Neural cell (in vitro differentiated cells): Measurements from ENCODE around the gene IL1RAPL2. TPM values are rescaled to one million over a fixed set of nuclear protein-coding genes. Genes with fewer than 3 reads are reported as not detected.

Experiments
- H2AFZ ChIP-seq: fragments of 200-600, 300-800 bp; sonication (generic), shearing (Covaris generic); 2 replicates; pipeline ENCODE4 v1.6.0; 2014; ENCODE audit warnings: low read depth, mild to moderate bottlenecking, antibody characterized with exemption, low read length, moderate library complexity
- H3F3A ChIP-seq: fragments of 200-600 bp; shearing (Covaris generic); 2 replicates; pipeline ENCODE4 v1.6.1; 2016; ENCODE audit warnings: mild to moderate bottlenecking, moderate library complexity, mixed read lengths, antibody characterized with exemption, low read length; ENCODE audit not compliant: insufficient read depth, poor library complexity, severe bottlenecking
- H3K27ac ChIP-seq: fragments of 200-600, 300-800 bp; sonication (generic), shearing (Covaris generic); 2 replicates; pipeline ENCODE4 v1.5.1; 2014; ENCODE audit warnings: mild to moderate bottlenecking, low read length, moderate library complexity
- H3K27me3 ChIP-seq: fragments of 300-800, 200-600 bp; sonication (generic), shearing (Covaris generic); 2 replicates; pipeline ENCODE4 v1.6.0; 2014; ENCODE audit warnings: mild to moderate bottlenecking, low read depth, low read length, moderate library complexity; ENCODE audit not compliant: insufficient read depth
- H3K36me3 ChIP-seq: fragments of 300-800, 200-600 bp; sonication (generic), shearing (Covaris generic); 2 replicates; pipeline ENCODE4 v1.5.1; 2014; ENCODE audit warnings: mild to moderate bottlenecking, antibody characterized with exemption, low read length, moderate library complexity; ENCODE audit not compliant: insufficient read depth
- H3K4me2 ChIP-seq: fragments of 300-800, 200-600 bp; sonication (generic), shearing (Covaris generic); 2 replicates; pipeline ENCODE4 v1.6.0; 2014; ENCODE audit warnings: mild to moderate bottlenecking, low read length
- H3K4me3 ChIP-seq: fragments of 300-800, 200-600 bp; sonication (generic), shearing (Covaris generic); 2 replicates; pipeline ENCODE4 v1.5.1; 2014; ENCODE audit warnings: mild to moderate bottlenecking, low read length, moderate library complexity
- H3K79me2 ChIP-seq: fragments of 200-600 bp; shearing (Covaris generic); replicated peaks from 2 replicates; pipeline ENCODE4 v1.6.0; 2014; ENCODE audit warnings: mild to moderate bottlenecking, low read length, moderate library complexity; ENCODE audit not compliant: insufficient read depth
- H3K9ac ChIP-seq: fragments of 300-800, 200-600 bp; sonication (generic), shearing (Covaris generic); 2 replicates; pipeline ENCODE4 v1.6.1; 2016; ENCODE audit warnings: mild to moderate bottlenecking, low read length, mixed read lengths
- H3K9me2 ChIP-seq: fragments of 200-600 bp; shearing (Covaris generic); 2 replicates; pipeline ENCODE4 v1.6.1; 2016; ENCODE audit warnings: mild to moderate bottlenecking, low read length, mixed read lengths; ENCODE audit not compliant: insufficient read depth
- H3K9me3 ChIP-seq: fragments of 200-600, 300-800 bp; sonication (generic), shearing (Covaris generic); 2 replicates; pipeline ENCODE4 v1.6.1; 2016; ENCODE audit warnings: mild to moderate bottlenecking, mixed run types, low read length, moderate library complexity, mixed read lengths
- H4K20me1 ChIP-seq: fragments of 200-600 bp; shearing (Covaris generic); 2 replicates; pipeline ENCODE4 v1.6.1; 2016; ENCODE audit warnings: mild to moderate bottlenecking, mixed run types; ENCODE audit not compliant: insufficient read depth
- EP300 ChIP-seq: fragments of 450-650 bp; conservative IDR thresholded peaks from 2 replicates; pipeline ENCODE4 v1.6.1; 2014; ENCODE audit warnings: antibody characterized with exemption, mild to moderate bottlenecking, moderate library complexity; ENCODE audit not compliant: poor library complexity, severe bottlenecking
- EZH2 ChIP-seq: fragments of 200-600, 300-800 bp; shearing (Covaris generic), sonication (generic); IDR thresholded peaks from 2 replicates; pipeline ENCODE4 v1.6.1; 2014; ENCODE audit warnings: antibody characterized with exemption, low read length, borderline replicate concordance, mild to moderate bottlenecking; ENCODE audit not compliant: insufficient read depth, poor library complexity, severe bottlenecking
- MXI1 ChIP-seq: fragments of 450-650 bp; conservative IDR thresholded peaks from 2 replicates; pipeline ENCODE4 v1.6.1; 2014; ENCODE audit warnings: antibody characterized with exemption, mild to moderate bottlenecking; ENCODE audit not compliant: poor library complexity, severe bottlenecking
- POLR2AphosphoS5 ChIP-seq: IDR thresholded peaks from 2 replicates; pipeline ENCODE4 v1.6.1; 2012
- RAD21 ChIP-seq: fragments of 450-650 bp; conservative IDR thresholded peaks from 2 replicates; pipeline ENCODE4 v1.6.1; 2014; ENCODE audit warnings: antibody characterized with exemption, mild to moderate bottlenecking, moderate library complexity
- REST ChIP-seq: IDR thresholded peaks from 2 replicates; pipeline ENCODE4 v1.6.1; 2012; ENCODE audit warnings: borderline replicate concordance
- SMC3 ChIP-seq: fragments of 450-650 bp; conservative IDR thresholded peaks from 2 replicates; pipeline ENCODE4 v1.6.1; 2014; ENCODE audit warnings: antibody characterized with exemption, mild to moderate bottlenecking, moderate library complexity; ENCODE audit not compliant: poor library complexity
- TAF1 ChIP-seq: IDR thresholded peaks from 2 replicates; pipeline ENCODE4 v1.6.1; 2012; ENCODE audit warnings: low read depth
- polyA plus RNA-seq: library from polyadenylated mRNA; depleted of rRNA; stranded (reverse); fragments of >200 nt; gene quantifications from 2 replicates; pipeline ENCODE4 v1.2.3, GENCODE V29; 2014
- TF ChIP-seq, protein P1 (sequence below): fragments of 450-650 bp; IDR thresholded peaks from 2 replicates; pipeline ENCODE4 v1.5.1; 2014; ENCODE audit warnings: antibody characterized with exemption, mild to moderate bottlenecking, moderate library complexity; ENCODE audit not compliant: poor library complexity, severe bottlenecking

The IL1RAPL2 gene
- polyA plus RNA-seq, 1 donor from 2014 or later, result not detected

GRCh38 chrX:104707042-104707441 is 141.0 kb downstream of the IL1RAPL2 start:
- H3K9ac ChIP-seq, result no peak overlapping the region

GRCh38 chrX:104707572-104707971 is 141.6 kb downstream of the IL1RAPL2 start:
- Histone ChIP-seq H2AFZ (no peak overlapping the region), H3K4me3 (no peak overlapping the region), H3K9ac (no peak overlapping the region), H3K4me2 (no peak overlapping the region), H3F3A (no peaks in the 10 kb centered on the region), H4K20me1 (no peaks in the 10 kb centered on the region), H3K27ac (no peak overlapping the region), H3K79me2 (no peaks in the 10 kb centered on the region), H3K9me2 (no peaks in the 10 kb centered on the region), H3K36me3 (no peaks in the 10 kb centered on the region), H3K27me3 (no peaks in the 10 kb centered on the region), H3K9me3 (no peaks in the 10 kb centered on the region)
- TF ChIP-seq SMC3 (no peak), EZH2 (no peak), MXI1 (no peak)

More at GRCh38 chrX:104707042-104707441, 141.0 kb downstream of the IL1RAPL2 start:
- H4K20me1 ChIP-seq, result no peaks in the 10 kb centered on the region
- TF ChIP-seq MXI1, result no peak
- TF ChIP-seq REST, result no peak
- TF ChIP-seq EZH2, result no peak
- TF ChIP-seq TAF1, result no peak
- TF ChIP-seq, protein P1, sequence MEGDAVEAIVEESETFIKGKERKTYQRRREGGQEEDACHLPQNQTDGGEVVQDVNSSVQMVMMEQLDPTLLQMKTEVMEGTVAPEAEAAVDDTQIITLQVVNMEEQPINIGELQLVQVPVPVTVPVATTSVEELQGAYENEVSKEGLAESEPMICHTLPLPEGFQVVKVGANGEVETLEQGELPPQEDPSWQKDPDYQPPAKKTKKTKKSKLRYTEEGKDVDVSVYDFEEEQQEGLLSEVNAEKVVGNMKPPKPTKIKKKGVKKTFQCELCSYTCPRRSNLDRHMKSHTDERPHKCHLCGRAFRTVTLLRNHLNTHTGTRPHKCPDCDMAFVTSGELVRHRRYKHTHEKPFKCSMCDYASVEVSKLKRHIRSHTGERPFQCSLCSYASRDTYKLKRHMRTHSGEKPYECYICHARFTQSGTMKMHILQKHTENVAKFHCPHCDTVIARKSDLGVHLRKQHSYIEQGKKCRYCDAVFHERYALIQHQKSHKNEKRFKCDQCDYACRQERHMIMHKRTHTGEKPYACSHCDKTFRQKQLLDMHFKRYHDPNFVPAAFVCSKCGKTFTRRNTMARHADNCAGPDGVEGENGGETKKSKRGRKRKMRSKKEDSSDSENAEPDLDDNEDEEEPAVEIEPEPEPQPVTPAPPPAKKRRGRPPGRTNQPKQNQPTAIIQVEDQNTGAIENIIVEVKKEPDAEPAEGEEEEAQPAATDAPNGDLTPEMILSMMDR, result no peak
- TF ChIP-seq SMC3, result no peak
- TF ChIP-seq POLR2AphosphoS5, result no peak
- no peak overlapping the region for H3K4me3 ChIP-seq
- H3K36me3 ChIP-seq, result no peaks in the 10 kb centered on the region
- H3K4me2 ChIP-seq, result no peak overlapping the region
- no peak overlapping the region for H2AFZ ChIP-seq
- no peaks in the 10 kb centered on the region for H3K27me3 ChIP-seq
- no peaks in the 10 kb centered on the region for H3F3A ChIP-seq
- no peak overlapping the region for H3K27ac ChIP-seq
- no peaks in the 10 kb centered on the region for H3K9me3 ChIP-seq
- no peaks in the 10 kb centered on the region for H3K79me2 ChIP-seq
- no peaks in the 10 kb centered on the region for H3K9me2 ChIP-seq

- no peaks in the 10 kb centered on the region for H3K27me3 ChIP-seq
- H3K36me3 ChIP-seq, result no peaks in the 10 kb centered on the region
- H2AFZ ChIP-seq, result no peak overlapping the region
- no peak overlapping the region for H3K9ac ChIP-seq
- H3K27ac ChIP-seq, result no peak overlapping the region
- no peaks in the 10 kb centered on the region for H3K9me2 ChIP-seq
- TF ChIP-seq RAD21 (no peak), MXI1 (no peak), EZH2 (no peak), SMC3 (no peak), TAF1 (no peak), EP300 (no peak), REST (no peak), POLR2AphosphoS5 (no peak)
- TF ChIP-seq, protein P1, result no peak
- H3F3A ChIP-seq, result no peaks in the 10 kb centered on the region
- no peaks in the 10 kb centered on the region for H4K20me1 ChIP-seq
- H3K9me3 ChIP-seq, result no peaks in the 10 kb centered on the region
- H3K79me2 ChIP-seq, result no peaks in the 10 kb centered on the region
- H3K4me2 ChIP-seq, result no peak overlapping the region
- no peak overlapping the region for H3K4me3 ChIP-seq
Measured at GRCh38 chrX:104712515-104712914, 146.5 kb downstream of the IL1RAPL2 start.
